Ascending aorta (tissue), 2 donors: ENCODE measurements around the gene NTF4. TPM values are rescaled to one million over a fixed set of nuclear protein-coding genes. Genes with fewer than 3 reads are reported as not detected.

Experiments
- DNase-seq, 2 donors: peaks; one replicate each; pipeline ENCODE4 v3.0.0-alpha.2; 2019; ENCODE audit warnings: low spot score in 2 of 2
- H3K27ac ChIP-seq, 2 donors: fragments of 200-600 bp; sonication (generic); one replicate each; pipeline ENCODE4 v1.5.1; 2016 to 2017; ENCODE audit warnings: mild to moderate bottlenecking in 1 of 2
- H3K27me3 ChIP-seq: fragments of 200-600 bp; sonication (generic); one replicate; pipeline ENCODE4 v1.5.1; 2017
- H3K36me3 ChIP-seq, 2 donors: fragments of 200-600 bp; sonication (generic); one replicate each; pipeline ENCODE4 v1.5.1; 2016
- H3K4me1 ChIP-seq, 2 donors: fragments of 200-600 bp; sonication (generic); one replicate each; pipeline ENCODE4 v1.5.1; 2016 to 2017; ENCODE audit warnings: mild to moderate bottlenecking in 1 of 2
- H3K4me3 ChIP-seq, 2 donors: fragments of 200-600 bp; sonication (generic); one replicate each; pipeline ENCODE4 v1.5.1; 2016 to 2017; ENCODE audit warnings: mild to moderate bottlenecking in 1 of 2
- H3K9me3 ChIP-seq, 2 donors: fragments of 200-600 bp; sonication (generic); one replicate each; pipeline ENCODE4 v1.5.1; 2016
- CTCF ChIP-seq, 3 experiments: fragments of 200-600 bp in 2 of 3; fragments of 450-650 bp in 1 of 3; sonication (generic) in 2 of 3; IDR thresholded peaks; one replicate each; pipeline ENCODE4 v1.5.1; 2016 to 2019; ENCODE audit warnings: antibody characterized with exemption in 3 of 3, mild to moderate bottlenecking in 1 of 3, moderate library complexity in 1 of 3
- intact Hi-C: fragments of 100-400 bp; cut with DNase I; formaldehyde crosslinking; loops from one replicate; pipeline ENCODE4 v1.15.1; 2023
- total RNA-seq: library from RNA; depleted of rRNA; stranded (reverse); fragments of >200 nt; gene quantifications from one replicate; pipeline ENCODE4 v1.1.0, GENCODE V29; 2016

Gene NTF4
- total RNA-seq, 1 donor from 2014 or later = not detected

- Histone ChIP-seq H3K4me3 (no peak overlapping the region), H3K9me3 (no peaks in the 10 kb centered on the region), H3K27ac (no peak overlapping the region), H3K27me3 (no peaks in the 10 kb centered on the region), H3K36me3 (peaks cover 57 to 93% of the 10 kb centered on the region in 2 donors), H3K4me1 (no peaks in the 10 kb centered on the region)
- no peak for TF ChIP-seq CTCF (IDR thresholded peaks at IDR 0.05)
- no peak for DNase-seq
- intact Hi-C loops = no loop called here
Measured at GRCh38 chr19:49094505-49095482, 30.2 kb upstream of the NTF4 start.

- no peaks in the 10 kb centered on the region for H3K27me3 ChIP-seq
- peaks cover 44 to 88% of the 10 kb centered on the region in 2 donors for H3K36me3 ChIP-seq
- no peaks in the 10 kb centered on the region for H3K9me3 ChIP-seq
- no peaks in the 10 kb centered on the region for H3K4me1 ChIP-seq
- no peak for DNase-seq
- no peak overlapping the region for H3K4me3 ChIP-seq
- intact Hi-C loops = no loop called here
- TF ChIP-seq CTCF (IDR thresholded peaks at IDR 0.05) = no peak
- H3K27ac ChIP-seq = no peak overlapping the region
Measured at GRCh38 chr19:49092686-49093085, 28.1 kb upstream of the NTF4 start.

- DNase-seq = no peak
- no peak overlapping the region for H3K27ac ChIP-seq
- no peaks in the 10 kb centered on the region for H3K27me3 ChIP-seq
- TF ChIP-seq CTCF (IDR thresholded peaks at IDR 0.05) = no peak
- intact Hi-C loops = no loop called here
- H3K4me3 ChIP-seq = no peak overlapping the region
- no peaks in the 10 kb centered on the region for H3K9me3 ChIP-seq
- H3K4me1 ChIP-seq = peaks cover 4 to 9% of the 10 kb centered on the region in 2 donors
- peaks cover 43 to 84% of the 10 kb centered on the region in 2 donors for H3K36me3 ChIP-seq
Measured at GRCh38 chr19:49091391-49092038, 26.9 kb upstream of the NTF4 start.

GRCh38 chr19:49086296-49086695, 21.7 kb upstream of the NTF4 start:
- Histone ChIP-seq H3K36me3 (peaks cover 18 to 33% of the 10 kb centered on the region in 2 donors), H3K27ac (no peak overlapping the region), H3K4me3 (peak overlapping the region; percentile 78 to 84), H3K27me3 (no peaks in the 10 kb centered on the region), H3K9me3 (no peaks in the 10 kb centered on the region), H3K4me1 (peaks cover 9 to 16% of the 10 kb centered on the region in 2 donors)
- no peak for TF ChIP-seq CTCF (IDR thresholded peaks at IDR 0.05)
- intact Hi-C loops = no loop called here
- no peak for DNase-seq

GRCh38 chr19:49085868-49086232, 21.2 kb upstream of the NTF4 start:
- peak overlapping the region; percentile 81 to 83 for H3K27ac ChIP-seq
- H3K4me1 ChIP-seq = peaks cover 9 to 16% of the 10 kb centered on the region in 2 donors
- peaks cover 16 to 29% of the 10 kb centered on the region in 2 donors for H3K36me3 ChIP-seq
- no peak for DNase-seq
- H3K27me3 ChIP-seq = no peaks in the 10 kb centered on the region
- peak overlapping the region; percentile 78 to 84 for H3K4me3 ChIP-seq
- TF ChIP-seq CTCF (IDR thresholded peaks at IDR 0.05) = no peak
- no peaks in the 10 kb centered on the region for H3K9me3 ChIP-seq
- intact Hi-C loops = loop anchor here (1.0 kb wide), 1 partner anchor 93 kb away; the partner anchor contains the start of genes GYS1 and RUVBL2
